NCI-H2107 treated with DMSO at 0.1 percent for 48 hours (cell line): ENCODE data around the gene ABI3.
"Not testable (repeated sequence)": the region's sequence is repeated elsewhere in the genome, so short reads cannot be mapped to it uniquely, and the experiment has no call there.

Experiments
- DNase-seq: peaks from one replicate; lab custom pipeline; 2025; ENCODE audit not compliant: unreplicated experiment; lab: John Stamatoyannopoulos, UW

ABI3 gene

GRCh38 chr17:49249890-49250522, 39.5 kb downstream of the ABI3 start:
- no peak for DNase-seq

- DNase-seq = no peak
Observed at GRCh38 chr17:49252148-49252695, 41.7 kb downstream of the ABI3 start.

- DNase-seq = no peak
Observed at GRCh38 chr17:49254066-49254465, 43.6 kb downstream of the ABI3 start.

- DNase-seq = no peak
Observed at GRCh38 chr17:49255125-49255524, 44.6 kb downstream of the ABI3 start.

GRCh38 chr17:49258394-49258793, 47.9 kb downstream of the ABI3 start:
- DNase-seq = no peak

- DNase-seq = no peak
Observed at GRCh38 chr17:49259663-49260010, 49.1 kb downstream of the ABI3 start.

- DNase-seq = no peak
Observed at GRCh38 chr17:49260011-49260816, 49.7 kb downstream of the ABI3 start.

GRCh38 chr17:49260817-49261291, 50.3 kb downstream of the ABI3 start:
- no peak for DNase-seq

- DNase-seq = not testable (repeated sequence)
Observed at GRCh38 chr17:49261540-49261939, 51.0 kb downstream of the ABI3 start.

- DNase-seq = no peak
Observed at GRCh38 chr17:49266233-49266632, 55.7 kb downstream of the ABI3 start.

GRCh38 chr17:49267912-49268311, 57.4 kb downstream of the ABI3 start:
- no peak for DNase-seq

GRCh38 chr17:49269356-49269755, 58.8 kb downstream of the ABI3 start:
- DNase-seq = no peak
